Endodermal cell (in vitro differentiated cells): ENCODE data around the gene PPM1E. TPM values are rescaled to one million over a fixed set of nuclear protein-coding genes. Genes with fewer than 3 reads are reported as not detected.

Source experiments
- DNase-seq: peaks from one replicate; pipeline ENCODE4 v3.0.0-alpha.2; 2017
- H3K27ac ChIP-seq: 2 replicates; pipeline ENCODE4 v1.5.1; 2013; ENCODE audit warnings: mild to moderate bottlenecking, low read depth, low read length, moderate library complexity
- H3K27me3 ChIP-seq: 2 replicates; pipeline ENCODE4 v1.6.1; 2013; ENCODE audit warnings: mild to moderate bottlenecking, low read length, moderate library complexity; ENCODE audit not compliant: insufficient read depth, control insufficient read depth, poor library complexity, severe bottlenecking
- H3K36me3 ChIP-seq: 2 replicates; pipeline ENCODE4 v1.7.0; 2013; ENCODE audit warnings: mild to moderate bottlenecking, low read length, moderate library complexity; ENCODE audit not compliant: control insufficient read depth, insufficient read depth
- H3K4me1 ChIP-seq: one replicate; pipeline ENCODE4 v1.7.0; 2013; ENCODE audit warnings: low read length; ENCODE audit not compliant: control insufficient read depth, insufficient read depth
- H3K4me3 ChIP-seq: 2 replicates; pipeline ENCODE4 v1.5.1; 2013; ENCODE audit warnings: mild to moderate bottlenecking, low read length, moderate library complexity
- H3K9ac ChIP-seq: 2 replicates; pipeline ENCODE4 v1.6.1; 2013; ENCODE audit warnings: mild to moderate bottlenecking, low read length, moderate library complexity; ENCODE audit not compliant: poor library complexity, severe bottlenecking; ENCODE audit errors: extremely low read depth
- H3K9me3 ChIP-seq: 2 replicates; pipeline ENCODE4 v1.6.1; 2013; ENCODE audit warnings: mild to moderate bottlenecking, low read length, moderate library complexity; ENCODE audit not compliant: control insufficient read depth
- H3K27ac Mint-ChIP-seq: 2 replicates; pipeline ENCODE4 v1.8.0; 2020; ENCODE audit warnings: mixed read lengths
- H3K27me3 Mint-ChIP-seq: 2 replicates; pipeline ENCODE4 v1.8.0; 2021; ENCODE audit warnings: mild to moderate bottlenecking, mixed read lengths; ENCODE audit not compliant: insufficient read depth
- H3K36me3 Mint-ChIP-seq: 2 replicates; pipeline ENCODE4 v1.8.0; 2020; ENCODE audit warnings: low read depth, mixed read lengths
- H3K4me1 Mint-ChIP-seq: 2 replicates; pipeline ENCODE4 v1.8.0; 2020; ENCODE audit warnings: mixed read lengths
- H3K4me3 Mint-ChIP-seq: 2 replicates; pipeline ENCODE4 v1.8.0; 2020; ENCODE audit warnings: mild to moderate bottlenecking, moderate library complexity, mixed read lengths
- H3K9me3 Mint-ChIP-seq: 2 replicates; pipeline ENCODE4 v1.8.0; 2020; ENCODE audit warnings: mild to moderate bottlenecking, mixed read lengths
- CTCF ChIP-seq: fragments of 200-600 bp; sonication (generic); conservative IDR thresholded peaks from 2 replicates; pipeline ENCODE4 v1.5.0; 2021; ENCODE audit warnings: antibody characterized with exemption, mild to moderate bottlenecking
- WGBS, 2 experiments: methylation state at CpG; one replicate each; pipeline versions ENCODE4 v1.1.5 to v1.1.7; 2013; ENCODE audit warnings: missing lambda C conversion rate in 2 of 2, mixed read lengths in 1 of 2; ENCODE audit not compliant: insufficient coverage in 1 of 2, insufficient read length in 1 of 2; 5-methylcytosine and 5-hydroxymethylcytosine counted together
- total RNA-seq, 2 donors: library from RNA; stranded (reverse); fragmentation: NEBNext Ultra II Directional in 1 of 2; extraction: Animal tissue kit (Norgen Biotek cat#: 25700) in 1 of 2; gene quantifications; 2 replicates in 1 of 2; 3 replicates in 1 of 2; pipeline ENCODE4 v1.2.1, GENCODE V29; 2021

The PPM1E gene
- total RNA-seq, 2 donors from 2014 or later: 1.4 to 2.2 TPM

- Histone ChIP-seq H3K36me3 (no peaks in the 10 kb centered on the region), H3K4me3 (no peak overlapping the region), H3K27ac (no peak overlapping the region), H3K4me1 (no peaks in the 10 kb centered on the region), H3K9me3 (no peaks in the 10 kb centered on the region), H3K27me3 (no peaks in the 10 kb centered on the region), H3K9ac (no peak overlapping the region)
- Mint-ChIP-seq H3K4me3 (no peak overlapping the region), H3K27me3 (no peaks in the 10 kb centered on the region), H3K4me1 (no peaks in the 10 kb centered on the region), H3K27ac (no peak overlapping the region), H3K9me3 (no peaks in the 10 kb centered on the region), H3K36me3 (peaks cover 8% of the 10 kb centered on the region)
- no peak for TF ChIP-seq CTCF
- no peak for DNase-seq
These were observed 24.7 kb upstream of the PPM1E start for GRCh38 chr17:58730937-58731336.

GRCh38 chr17:58734040-58734439 is 21.6 kb upstream of the PPM1E start:
- Histone ChIP-seq H3K4me1 (no peaks in the 10 kb centered on the region), H3K9me3 (no peaks in the 10 kb centered on the region), H3K36me3 (no peaks in the 10 kb centered on the region), H3K27ac (no peak overlapping the region), H3K9ac (no peak overlapping the region), H3K27me3 (no peaks in the 10 kb centered on the region), H3K4me3 (no peak overlapping the region)
- peaks cover 2% of the 10 kb centered on the region for H3K36me3 Mint-ChIP-seq
- no peaks in the 10 kb centered on the region for H3K27me3 Mint-ChIP-seq
- H3K27ac Mint-ChIP-seq: no peak overlapping the region
- no peak for TF ChIP-seq CTCF
- no peak for DNase-seq
- no peak overlapping the region for H3K4me3 Mint-ChIP-seq
- no peaks in the 10 kb centered on the region for H3K9me3 Mint-ChIP-seq
- no peaks in the 10 kb centered on the region for H3K4me1 Mint-ChIP-seq
- WGBS, 2 experiments: 95% methylated on average over 3 of the region's 3 CpGs; no CpG with 5 or more reads in 1 of the 2 experiments

GRCh38 chr17:58734811-58735210 is 20.8 kb upstream of the PPM1E start:
- H3K27me3 Mint-ChIP-seq: no peaks in the 10 kb centered on the region
- no peak for DNase-seq
- Histone ChIP-seq H3K4me1 (no peaks in the 10 kb centered on the region), H3K36me3 (no peaks in the 10 kb centered on the region), H3K9ac (no peak overlapping the region), H3K27me3 (no peaks in the 10 kb centered on the region), H3K9me3 (no peaks in the 10 kb centered on the region), H3K27ac (no peak overlapping the region), H3K4me3 (no peak overlapping the region)
- TF ChIP-seq CTCF: no peak
- H3K9me3 Mint-ChIP-seq: no peaks in the 10 kb centered on the region
- H3K4me3 Mint-ChIP-seq: no peak overlapping the region
- WGBS, 2 experiments: 80 to 96% methylated on average over 2 of the region's 3 CpGs
- no peaks in the 10 kb centered on the region for H3K36me3 Mint-ChIP-seq
- no peaks in the 10 kb centered on the region for H3K4me1 Mint-ChIP-seq
- H3K27ac Mint-ChIP-seq: peak overlapping the region; percentile 21
